ENCODE measurements around the gene PRKAG2.

DNA sequence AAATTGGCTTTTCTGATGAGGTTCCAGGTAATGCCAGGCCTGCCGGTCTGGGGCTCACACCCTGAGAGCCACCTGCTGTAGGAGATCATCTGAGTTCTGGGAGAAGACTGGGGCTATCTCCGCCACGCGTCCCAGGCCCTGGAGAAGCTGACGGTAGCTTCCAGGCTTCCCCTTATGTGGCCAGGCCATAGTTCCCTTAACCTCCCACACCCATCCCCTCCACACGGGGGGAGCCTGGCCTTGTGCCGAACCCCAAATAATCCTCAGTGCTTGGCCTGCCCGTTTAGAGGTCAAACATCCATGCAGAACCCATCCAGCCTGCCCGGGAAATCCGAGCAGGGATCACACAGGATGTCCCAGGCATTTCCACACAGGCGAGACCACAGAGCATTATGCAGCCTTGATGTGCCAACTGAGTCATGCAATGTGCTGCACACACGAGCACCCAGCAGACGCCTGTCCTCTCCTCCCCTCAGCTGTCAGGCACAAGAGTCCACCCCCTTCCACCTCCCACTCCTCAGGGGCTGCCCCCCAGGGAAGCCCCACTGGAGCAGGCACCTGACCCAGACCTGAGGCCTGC, 176.2 kb downstream of the PRKAG2 start:
- TF ChIP-seq TAF1 (conservative IDR thresholded peaks at IDR 0.05) (no peak), JUND (IDR thresholded peaks at IDR 0.05) (no peak)
- TF ChIP-seq, protein P1, sequence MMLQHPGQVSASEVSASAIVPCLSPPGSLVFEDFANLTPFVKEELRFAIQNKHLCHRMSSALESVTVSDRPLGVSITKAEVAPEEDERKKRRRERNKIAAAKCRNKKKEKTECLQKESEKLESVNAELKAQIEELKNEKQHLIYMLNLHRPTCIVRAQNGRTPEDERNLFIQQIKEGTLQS (IDR thresholded peaks at IDR 0.05) = no peak
- TF ChIP-seq, protein P2, sequence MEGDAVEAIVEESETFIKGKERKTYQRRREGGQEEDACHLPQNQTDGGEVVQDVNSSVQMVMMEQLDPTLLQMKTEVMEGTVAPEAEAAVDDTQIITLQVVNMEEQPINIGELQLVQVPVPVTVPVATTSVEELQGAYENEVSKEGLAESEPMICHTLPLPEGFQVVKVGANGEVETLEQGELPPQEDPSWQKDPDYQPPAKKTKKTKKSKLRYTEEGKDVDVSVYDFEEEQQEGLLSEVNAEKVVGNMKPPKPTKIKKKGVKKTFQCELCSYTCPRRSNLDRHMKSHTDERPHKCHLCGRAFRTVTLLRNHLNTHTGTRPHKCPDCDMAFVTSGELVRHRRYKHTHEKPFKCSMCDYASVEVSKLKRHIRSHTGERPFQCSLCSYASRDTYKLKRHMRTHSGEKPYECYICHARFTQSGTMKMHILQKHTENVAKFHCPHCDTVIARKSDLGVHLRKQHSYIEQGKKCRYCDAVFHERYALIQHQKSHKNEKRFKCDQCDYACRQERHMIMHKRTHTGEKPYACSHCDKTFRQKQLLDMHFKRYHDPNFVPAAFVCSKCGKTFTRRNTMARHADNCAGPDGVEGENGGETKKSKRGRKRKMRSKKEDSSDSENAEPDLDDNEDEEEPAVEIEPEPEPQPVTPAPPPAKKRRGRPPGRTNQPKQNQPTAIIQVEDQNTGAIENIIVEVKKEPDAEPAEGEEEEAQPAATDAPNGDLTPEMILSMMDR (IDR thresholded peaks at IDR 0.05; ENCODE audit: low read depth, low read length, missing input control) = no peak
